ENCODE measurements around the gene LPO. TPM values are rescaled to one million over a fixed set of nuclear protein-coding genes. Genes with fewer than 3 reads are reported as not detected.

Gene LPO
- total and polyA plus RNA-seq, 2 donors (not counting 3 experiments of a cell fraction or from before 2014, with no cell fraction given): not detected

- no peaks in the 10 kb centered on the region for H3K27me3 ChIP-seq (ENCODE audit: control insufficient read depth in 2 of 2, insufficient read depth in 2 of 2, low read length in 2 of 2)
- CTCF ChIA-PET: interaction anchor here (2.8 kb wide), 1 partner anchor 107 kb away, joined by 26 read pairs; the partner anchor contains the start of gene RNF43
- no peaks in the 10 kb centered on the region for H3K79me2 ChIP-seq (ENCODE audit: control insufficient read depth, insufficient read depth, low read length)
- H4K20me1 ChIP-seq (replicated peaks; ENCODE audit: control insufficient read depth, extremely low read depth, insufficient read depth, low read length): no peaks in the 10 kb centered on the region
- no peak overlapping the region for H3K4me2 ChIP-seq (ENCODE audit: insufficient read depth, low read length)
- no peaks in the 10 kb centered on the region for H3K9me3 ChIP-seq (replicated peaks; ENCODE audit: control insufficient read depth, insufficient read depth, low read length)
- H3K36me3 ChIP-seq (ENCODE audit: control insufficient read depth in 2 of 2, extremely low read depth in 1 of 2, insufficient read depth in 2 of 2, low read length in 2 of 2): no peaks in the 10 kb centered on the region
- no peak for FAIRE-seq
- no peak for DNase-seq (ENCODE audit: low read depth, low spot score)
- H3K4me1 ChIP-seq (ENCODE audit: control insufficient read depth, extremely low read depth, insufficient read depth, low read length): no peaks in the 10 kb centered on the region
- H3K4me3 ChIP-seq (replicated peaks in 1 of 3; ENCODE audit: insufficient read depth in 1 of 3, low read depth in 1 of 3, low read length in 3 of 3): no peak overlapping the region
- no peak overlapping the region for H2AFZ ChIP-seq (ENCODE audit: low read depth, low read length)
- intact Hi-C loops (cut with micrococcal nuclease): no loop called here
- TF ChIP-seq MYC (IDR thresholded peaks at IDR 0.05; ENCODE audit: low read depth, low read length) (no peak), POLR2A (IDR thresholded peaks at IDR 0.05; ENCODE audit: low read depth, low read length) (no peak), EZH2 (IDR thresholded peaks at IDR 0.05; ENCODE audit: borderline replicate concordance, low read depth, low read length, severe bottlenecking) (no peak), FOS (IDR thresholded peaks at IDR 0.05; ENCODE audit: borderline replicate concordance, insufficient read depth, low read length) (no peak), JUN (IDR thresholded peaks at IDR 0.05; ENCODE audit: borderline replicate concordance, insufficient read depth, insufficient read length, low read depth) (no peak), POLR2AphosphoS5 (IDR thresholded peaks at IDR 0.05; ENCODE audit: insufficient read depth, low read depth, low read length) (no peak), CTCF (IDR thresholded peaks at IDR 0.05; ENCODE audit: extremely low read depth in 1 of 2, insufficient read depth in 1 of 2, low read depth in 1 of 2, low read length in 2 of 2) (no peak), GATA2 (IDR thresholded peaks at IDR 0.05; ENCODE audit: insufficient read depth, insufficient read length, low read depth, low read length) (no peak), MAX (IDR thresholded peaks at IDR 0.05; ENCODE audit: insufficient read depth, insufficient read length) (no peak)
- H3K27ac ChIP-seq (ENCODE audit: insufficient read depth, low read depth, low read length): no peak overlapping the region
- BruUV-seq (replicated peaks): no TSS peak
- no peak overlapping the region for H3K9ac ChIP-seq (replicated peaks; ENCODE audit: extremely low read depth, insufficient read depth, low read length)
- H3K9me1 ChIP-seq (replicated peaks; ENCODE audit: control insufficient read depth, extremely low read depth, insufficient read depth, low read length): no peaks in the 10 kb centered on the region
- POLR2A ChIA-PET: no interaction called here
- dilution Hi-C loops (cut with MboI; ENCODE audit: extremely low pct_ligation_motif_present, low sequenced_read_pairs): no loop called here
Observed at GRCh38 chr17:58309918-58310259, 71.5 kb downstream of the LPO start.

Data from endothelial cell of umbilical vein (primary cell).